ENCODE measurements around the gene ABCC1.

- TF ChIP-seq CTCF (IDR thresholded peaks at IDR 0.05) (no peak), POLR2A (IDR thresholded peaks at IDR 0.05) (no peak)
Observed at GRCh38 chr16:16169615-16170014, 220.2 kb downstream of the ABCC1 start.

Measured in Peyer's patch (tissue), 4 donors.